ENCODE results near the gene JPH4.

GRCh38 chr14:23621204-23621931 is 42.8 kb upstream of the JPH4 start:
- TF ChIP-seq CTCF (optimal IDR thresholded peaks at IDR 0.05 in 1 of 3, IDR thresholded peaks at IDR 0.05 in 1 of 3, conservative IDR thresholded peaks at IDR 0.05 in 1 of 3; ENCODE audit: extremely low read depth in 1 of 3, insufficient read depth in 2 of 3, low read length in 3 of 3), result no peak
- no peak for TF ChIP-seq EZH2 (IDR thresholded peaks at IDR 0.05; ENCODE audit: low read length)

All from keratinocyte (primary cell).